Astrocyte (in vitro differentiated cells and primary cell): ENCODE results near the gene SIN3B. TPM values are rescaled to one million over a fixed set of nuclear protein-coding genes. Genes with fewer than 3 reads are reported as not detected.

Source experiments
- DNase-seq: peaks from one replicate; pipeline ENCODE4 v3.0.0-alpha.2; 2010; ENCODE audit warnings: low read depth
- FAIRE-seq: peaks from 2 replicates; lab custom pipeline; 2011; peaks lifted over from hg19 to GRCh38; lab: Jason Lieb, UNC
- H2AFZ ChIP-seq: 2 replicates; pipeline ENCODE4 v1.6.0; 2012; ENCODE audit warnings: low read depth, low read length, inconsistent platforms
- H3K27ac ChIP-seq: 2 replicates; pipeline ENCODE4 v1.5.1; 2011; ENCODE audit warnings: low read depth, low read length, inconsistent platforms
- H3K27me3 ChIP-seq: 2 replicates; pipeline ENCODE4 v1.6.0; 2011; ENCODE audit warnings: low read length, inconsistent platforms; ENCODE audit not compliant: insufficient read depth
- H3K36me3 ChIP-seq: 2 replicates; pipeline ENCODE4 v1.5.1; 2011; ENCODE audit warnings: low read length, inconsistent platforms; ENCODE audit not compliant: insufficient read depth
- H3K4me1 ChIP-seq: 2 replicates; pipeline ENCODE4 v1.5.1; 2011; ENCODE audit warnings: low read length, inconsistent platforms; ENCODE audit not compliant: insufficient read depth
- H3K4me2 ChIP-seq: 2 replicates; pipeline ENCODE4 v1.6.0; 2012; ENCODE audit warnings: low read length, inconsistent platforms
- H3K4me3 ChIP-seq: 2 replicates; pipeline ENCODE4 v1.5.1; 2011; ENCODE audit warnings: low read depth, mild to moderate bottlenecking, low read length, inconsistent platforms; ENCODE audit not compliant: insufficient read depth
- H3K79me2 ChIP-seq: 2 replicates; pipeline ENCODE4 v1.6.0; 2012; ENCODE audit warnings: mild to moderate bottlenecking, low read length, inconsistent platforms; ENCODE audit not compliant: insufficient read depth
- H3K9ac ChIP-seq: 2 replicates; pipeline ENCODE4 v1.6.0; 2012; ENCODE audit warnings: mild to moderate bottlenecking, low read length, inconsistent platforms
- H3K9me3 ChIP-seq: 2 replicates; pipeline ENCODE4 v1.5.1; 2012; ENCODE audit warnings: low read depth, mild to moderate bottlenecking, low read length, inconsistent platforms; ENCODE audit not compliant: insufficient read depth
- H4K20me1 ChIP-seq: 2 replicates; pipeline ENCODE4 v1.6.0; 2012; ENCODE audit warnings: low read length, inconsistent platforms; ENCODE audit not compliant: insufficient read depth
- H3K27ac Mint-ChIP-seq: one replicate; pipeline ENCODE4 v1.8.0; 2021; ENCODE audit warnings: mild to moderate bottlenecking, mixed read lengths; ENCODE audit not compliant: unreplicated experiment
- H3K27me3 Mint-ChIP-seq: one replicate; pipeline ENCODE4 v1.8.0; 2021; ENCODE audit warnings: low read depth, mixed read lengths; ENCODE audit not compliant: unreplicated experiment
- H3K36me3 Mint-ChIP-seq: one replicate; pipeline ENCODE4 v1.8.0; 2021; ENCODE audit warnings: low read depth, mixed read lengths; ENCODE audit not compliant: unreplicated experiment
- H3K4me1 Mint-ChIP-seq: one replicate; pipeline ENCODE4 v1.8.0; 2021; ENCODE audit warnings: low read depth, mixed read lengths; ENCODE audit not compliant: unreplicated experiment
- H3K4me3 Mint-ChIP-seq: one replicate; pipeline ENCODE4 v1.8.0; 2021; ENCODE audit warnings: mild to moderate bottlenecking, moderate library complexity, mixed read lengths; ENCODE audit not compliant: unreplicated experiment
- H3K9me3 Mint-ChIP-seq: one replicate; pipeline ENCODE4 v1.8.0; 2021; ENCODE audit warnings: mild to moderate bottlenecking, mixed read lengths; ENCODE audit not compliant: unreplicated experiment
- CTCF ChIP-seq: IDR thresholded peaks from 2 replicates; pipeline ENCODE4 v1.5.1; 2011; ENCODE audit warnings: low read depth, mild to moderate bottlenecking, inconsistent platforms, low read length, moderate library complexity; ENCODE audit not compliant: insufficient read depth
- EZH2 ChIP-seq: IDR thresholded peaks from 2 replicates; pipeline ENCODE4 v1.6.1; 2012; ENCODE audit warnings: mild to moderate bottlenecking, low read length, inconsistent platforms; ENCODE audit not compliant: insufficient read depth
- total RNA-seq: library from RNA; stranded (reverse); gene quantifications from 2 replicates; pipeline ENCODE4 v1.2.1, GENCODE V29; 2021

Gene SIN3B
- total RNA-seq, 1 donor from 2014 or later: 86.1 TPM

GRCh38 chr19:16908759-16909158 is 79.6 kb downstream of the SIN3B start:
- TF ChIP-seq EZH2 (no peak), CTCF (no peak)

GRCh38 chr19:16911046-16911445 is 81.8 kb downstream of the SIN3B start:
- Mint-ChIP-seq H3K9me3 (peaks cover 26% of the 10 kb centered on the region), H3K36me3 (peaks cover 7% of the 10 kb centered on the region), H3K4me1 (no peaks in the 10 kb centered on the region), H3K27ac (no peak overlapping the region), H3K4me3 (no peak overlapping the region), H3K27me3 (peaks cover 14% of the 10 kb centered on the region)
- Histone ChIP-seq H3K79me2 (no peaks in the 10 kb centered on the region), H3K9ac (no peak overlapping the region), H4K20me1 (no peaks in the 10 kb centered on the region), H3K4me3 (no peak overlapping the region), H3K9me3 (peaks cover 7% of the 10 kb centered on the region), H3K27ac (no peak overlapping the region), H3K4me1 (no peaks in the 10 kb centered on the region), H2AFZ (no peak overlapping the region), H3K27me3 (no peaks in the 10 kb centered on the region), H3K4me2 (no peak overlapping the region), H3K36me3 (no peaks in the 10 kb centered on the region)
- FAIRE-seq (no peak), DNase-seq (no peak)
- no peak for TF ChIP-seq CTCF
- no peak for TF ChIP-seq EZH2

More at GRCh38 chr19:16908759-16909158, 79.6 kb downstream of the SIN3B start:
- H3K9me3 ChIP-seq: peaks cover 6% of the 10 kb centered on the region
- Mint-ChIP-seq H3K27ac (no peak overlapping the region), H3K27me3 (peaks cover 4% of the 10 kb centered on the region), H3K4me3 (no peak overlapping the region), H3K9me3 (peaks cover 24% of the 10 kb centered on the region), H3K36me3 (peaks cover 4% of the 10 kb centered on the region), H3K4me1 (no peaks in the 10 kb centered on the region)
- H2AFZ ChIP-seq: no peak overlapping the region
- H3K27me3 ChIP-seq: peaks cover 2% of the 10 kb centered on the region
- DNase-seq: no peak
- FAIRE-seq: no peak
- H3K4me1 ChIP-seq: no peaks in the 10 kb centered on the region
- no peak overlapping the region for H3K9ac ChIP-seq
- H3K4me2 ChIP-seq: no peak overlapping the region
- no peaks in the 10 kb centered on the region for H3K36me3 ChIP-seq
- H3K79me2 ChIP-seq: no peaks in the 10 kb centered on the region
- H4K20me1 ChIP-seq: no peaks in the 10 kb centered on the region
- H3K4me3 ChIP-seq: no peak overlapping the region
- no peak overlapping the region for H3K27ac ChIP-seq

GRCh38 chr19:16912780-16913179 is 83.6 kb downstream of the SIN3B start:
- H3K27ac Mint-ChIP-seq: no peak overlapping the region
- peaks cover 7% of the 10 kb centered on the region for H3K36me3 Mint-ChIP-seq
- H3K4me3 Mint-ChIP-seq: no peak overlapping the region

More at GRCh38 chr19:16912780-16913179, 83.6 kb downstream of the SIN3B start:
- no peak overlapping the region for H3K27ac ChIP-seq
- no peak for FAIRE-seq
- Mint-ChIP-seq H3K4me1 (no peaks in the 10 kb centered on the region), H3K9me3 (peaks cover 26% of the 10 kb centered on the region), H3K27me3 (peaks cover 12% of the 10 kb centered on the region)
- H3K9ac ChIP-seq: no peak overlapping the region
- no peak overlapping the region for H2AFZ ChIP-seq
- no peak overlapping the region for H3K4me2 ChIP-seq
- H3K27me3 ChIP-seq: no peaks in the 10 kb centered on the region
- no peaks in the 10 kb centered on the region for H3K36me3 ChIP-seq
- no peaks in the 10 kb centered on the region for H4K20me1 ChIP-seq
- DNase-seq: no peak
- H3K9me3 ChIP-seq: peaks cover 7% of the 10 kb centered on the region
- H3K4me1 ChIP-seq: no peaks in the 10 kb centered on the region
- no peak for TF ChIP-seq EZH2
- no peak for TF ChIP-seq CTCF
- H3K79me2 ChIP-seq: no peaks in the 10 kb centered on the region
- H3K4me3 ChIP-seq: no peak overlapping the region
